ENCODE measurements around the gene KCNC1.

Gene KCNC1

DNA sequence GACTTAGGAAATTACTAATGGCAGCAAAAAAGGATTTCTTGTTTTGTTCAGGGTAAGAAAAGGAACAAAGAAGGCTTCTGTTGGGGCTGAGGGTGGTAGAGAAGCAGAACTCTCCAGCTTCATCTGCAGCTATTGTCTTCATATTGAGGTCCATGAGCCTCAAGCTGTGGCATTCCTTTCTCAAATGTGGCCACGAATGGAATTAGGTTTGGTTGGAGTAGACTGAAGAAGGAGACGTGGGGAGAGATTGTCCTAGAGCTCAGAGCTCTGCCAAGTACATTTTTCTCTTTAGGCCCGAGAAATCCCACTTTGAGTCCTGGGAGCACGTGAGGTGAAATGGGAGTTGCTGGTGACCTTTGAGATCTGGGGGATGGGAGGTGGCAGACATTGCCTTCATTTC, 41.0 kb upstream of the KCNC1 start:
- TF ChIP-seq, protein P1, sequence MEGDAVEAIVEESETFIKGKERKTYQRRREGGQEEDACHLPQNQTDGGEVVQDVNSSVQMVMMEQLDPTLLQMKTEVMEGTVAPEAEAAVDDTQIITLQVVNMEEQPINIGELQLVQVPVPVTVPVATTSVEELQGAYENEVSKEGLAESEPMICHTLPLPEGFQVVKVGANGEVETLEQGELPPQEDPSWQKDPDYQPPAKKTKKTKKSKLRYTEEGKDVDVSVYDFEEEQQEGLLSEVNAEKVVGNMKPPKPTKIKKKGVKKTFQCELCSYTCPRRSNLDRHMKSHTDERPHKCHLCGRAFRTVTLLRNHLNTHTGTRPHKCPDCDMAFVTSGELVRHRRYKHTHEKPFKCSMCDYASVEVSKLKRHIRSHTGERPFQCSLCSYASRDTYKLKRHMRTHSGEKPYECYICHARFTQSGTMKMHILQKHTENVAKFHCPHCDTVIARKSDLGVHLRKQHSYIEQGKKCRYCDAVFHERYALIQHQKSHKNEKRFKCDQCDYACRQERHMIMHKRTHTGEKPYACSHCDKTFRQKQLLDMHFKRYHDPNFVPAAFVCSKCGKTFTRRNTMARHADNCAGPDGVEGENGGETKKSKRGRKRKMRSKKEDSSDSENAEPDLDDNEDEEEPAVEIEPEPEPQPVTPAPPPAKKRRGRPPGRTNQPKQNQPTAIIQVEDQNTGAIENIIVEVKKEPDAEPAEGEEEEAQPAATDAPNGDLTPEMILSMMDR (IDR thresholded peaks at IDR 0.05; ENCODE audit: low read length, missing control alignments): no peak
- DNase-seq (ENCODE audit: low read depth): no peak
- H3K4me3 ChIP-seq (replicated peaks; ENCODE audit: low read depth, low read length): no peak overlapping the region

DNA sequence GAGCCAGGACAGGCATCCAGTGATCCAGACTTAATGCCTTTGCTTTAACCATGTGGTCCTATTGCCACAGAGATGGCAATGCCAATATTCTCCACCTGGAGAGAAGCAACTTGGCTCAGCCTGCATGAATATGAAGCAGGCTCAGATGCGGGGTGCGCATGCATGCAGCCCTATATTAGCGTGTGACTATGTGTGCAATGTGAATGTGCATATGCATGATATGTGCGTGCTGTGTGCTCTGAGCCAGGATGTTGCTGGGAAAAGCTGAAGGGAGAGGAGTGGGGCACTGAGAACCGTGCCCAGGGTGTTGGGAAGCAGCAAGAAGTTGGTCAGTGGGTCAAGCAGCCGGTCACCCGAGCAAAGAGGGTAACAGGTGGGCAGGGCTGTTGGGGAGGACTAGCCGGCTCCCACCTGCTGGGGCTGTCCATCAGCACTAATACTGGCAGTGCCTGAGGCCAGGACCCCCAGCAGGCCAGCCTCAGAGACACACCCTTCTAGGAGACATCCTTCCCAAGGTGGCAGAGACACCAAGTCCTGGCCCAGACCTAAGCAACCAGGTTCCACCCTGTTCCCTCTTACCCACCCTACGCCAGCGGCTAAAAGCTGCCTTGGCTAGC, 40.0 kb upstream of the KCNC1 start:
- no peak for DNase-seq (ENCODE audit: low read depth)
- TF ChIP-seq, protein P1 (IDR thresholded peaks at IDR 0.05; ENCODE audit: low read length, missing control alignments): no peak
- H3K4me3 ChIP-seq (replicated peaks; ENCODE audit: low read depth, low read length): no peak overlapping the region

DNA sequence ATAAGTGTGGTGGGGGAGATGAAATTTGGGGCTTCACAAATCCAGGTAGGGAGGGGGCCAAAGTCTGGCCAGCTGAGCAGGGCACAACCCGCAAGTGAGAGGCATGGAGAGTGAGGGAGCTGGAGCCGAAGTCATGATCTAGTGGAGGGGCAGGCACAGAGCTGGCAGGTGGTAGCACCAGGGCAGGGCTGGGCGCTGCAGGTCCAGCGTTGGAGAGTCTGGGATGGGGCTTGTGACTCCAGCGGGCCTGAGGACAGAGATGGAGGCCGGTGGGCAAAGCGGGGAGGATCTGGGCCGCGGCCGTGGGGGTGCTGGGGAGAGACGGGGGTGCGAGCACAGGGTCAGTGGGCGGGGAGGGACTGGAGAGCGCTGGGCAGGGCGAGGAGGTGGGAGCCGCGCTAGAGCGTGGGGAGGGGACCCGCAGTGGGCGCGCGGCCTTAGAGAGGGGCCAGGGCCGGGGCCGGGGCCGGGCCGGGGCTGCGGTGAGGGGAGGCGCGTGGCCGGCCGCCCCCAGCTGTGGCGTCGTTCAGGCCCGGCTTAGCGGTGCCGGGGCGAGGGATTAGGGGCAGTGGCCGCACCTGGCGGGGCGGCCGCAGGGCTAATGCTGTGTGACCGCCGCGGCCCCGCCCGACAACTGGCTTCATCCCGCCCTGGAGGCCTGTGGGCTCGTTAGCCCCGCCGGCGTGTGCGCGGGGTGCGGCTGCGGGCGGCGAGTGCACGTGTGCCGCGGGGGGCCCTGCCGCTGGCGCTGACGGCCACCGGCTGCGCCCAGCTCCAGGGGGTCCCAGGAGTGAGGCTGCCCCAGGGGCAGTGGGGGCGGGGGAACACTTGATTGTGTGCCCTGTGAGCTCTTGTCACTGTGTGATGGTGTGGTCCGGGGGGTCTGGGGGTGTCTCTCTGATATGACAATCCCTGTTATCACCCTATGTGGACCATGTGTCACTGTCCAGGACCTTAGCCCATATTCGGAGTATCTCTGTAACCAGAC, 38.8 kb upstream of the KCNC1 start:
- no peak overlapping the region for H3K4me3 ChIP-seq (replicated peaks; ENCODE audit: low read depth, low read length)
- TF ChIP-seq, protein P1 (IDR thresholded peaks at IDR 0.05; ENCODE audit: low read length, missing control alignments): no peak
- no peak for DNase-seq (ENCODE audit: low read depth)

DNA sequence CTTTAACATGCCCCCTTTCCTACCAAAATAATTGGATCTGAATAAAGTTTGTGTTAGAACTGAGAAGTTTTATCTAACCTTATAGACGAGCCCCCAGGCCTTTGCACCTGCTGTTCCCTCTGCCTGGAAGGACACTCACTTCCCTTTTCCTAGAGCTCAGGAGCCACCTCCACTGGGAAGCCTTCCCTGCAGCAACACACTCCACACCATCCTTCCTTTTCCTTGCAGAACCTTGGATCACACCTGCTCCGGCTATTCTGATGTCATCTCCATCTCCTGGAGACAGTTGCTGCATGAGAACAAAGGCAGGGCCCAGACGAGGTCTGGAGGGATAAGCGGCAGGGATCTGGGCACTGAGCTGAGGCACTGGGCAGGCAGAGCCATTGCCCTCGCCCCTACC, 37.8 kb upstream of the KCNC1 start:
- H3K4me3 ChIP-seq (replicated peaks; ENCODE audit: low read depth, low read length): no peak overlapping the region
- TF ChIP-seq, protein P1 (IDR thresholded peaks at IDR 0.05; ENCODE audit: low read length, missing control alignments): no peak

DNA sequence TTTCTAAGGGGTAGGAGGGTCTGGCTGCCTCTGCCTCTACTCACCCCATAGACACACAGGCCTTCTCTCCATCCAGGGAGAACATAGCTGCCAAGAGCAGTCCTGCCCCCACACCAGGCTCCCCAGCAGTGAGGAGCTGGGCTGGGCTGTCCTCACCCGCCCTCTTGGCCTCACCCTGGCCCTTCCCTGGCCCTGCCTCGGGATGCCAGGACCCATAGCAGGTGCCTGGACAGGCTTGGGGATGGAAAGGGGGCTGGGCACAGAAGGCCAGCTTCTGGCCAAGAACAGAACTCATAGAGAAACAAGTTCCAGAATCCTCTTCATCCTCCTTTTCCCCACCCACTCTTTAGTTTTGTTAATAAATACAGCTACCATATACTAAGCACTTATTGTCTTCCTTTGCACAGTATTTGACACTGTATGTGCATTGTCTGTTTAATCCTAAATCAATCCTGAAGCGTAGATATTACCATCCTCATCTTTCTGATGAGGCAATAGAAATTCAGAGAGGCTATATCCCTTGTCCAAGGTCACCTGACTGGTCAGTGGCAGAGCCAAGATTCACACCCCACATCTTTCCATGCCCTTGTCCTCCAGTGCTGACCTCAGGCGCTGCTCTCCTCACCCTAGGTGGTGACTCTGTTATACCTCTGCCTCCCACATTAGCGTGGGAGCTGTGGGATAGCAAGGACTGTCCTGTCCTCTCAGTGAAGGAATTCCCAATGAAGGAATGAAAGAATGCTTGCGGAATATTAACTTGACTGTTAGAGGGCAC, 37.2 kb upstream of the KCNC1 start:
- TF ChIP-seq, protein P1 (IDR thresholded peaks at IDR 0.05; ENCODE audit: low read length, missing control alignments): no peak
- H3K4me3 ChIP-seq (replicated peaks; ENCODE audit: low read depth, low read length): no peak overlapping the region
- no peak for DNase-seq (ENCODE audit: low read depth)

More for the DNA sequence above, 37.8 kb upstream of the KCNC1 start:
- no peak for DNase-seq (ENCODE audit: low read depth)

DNA sequence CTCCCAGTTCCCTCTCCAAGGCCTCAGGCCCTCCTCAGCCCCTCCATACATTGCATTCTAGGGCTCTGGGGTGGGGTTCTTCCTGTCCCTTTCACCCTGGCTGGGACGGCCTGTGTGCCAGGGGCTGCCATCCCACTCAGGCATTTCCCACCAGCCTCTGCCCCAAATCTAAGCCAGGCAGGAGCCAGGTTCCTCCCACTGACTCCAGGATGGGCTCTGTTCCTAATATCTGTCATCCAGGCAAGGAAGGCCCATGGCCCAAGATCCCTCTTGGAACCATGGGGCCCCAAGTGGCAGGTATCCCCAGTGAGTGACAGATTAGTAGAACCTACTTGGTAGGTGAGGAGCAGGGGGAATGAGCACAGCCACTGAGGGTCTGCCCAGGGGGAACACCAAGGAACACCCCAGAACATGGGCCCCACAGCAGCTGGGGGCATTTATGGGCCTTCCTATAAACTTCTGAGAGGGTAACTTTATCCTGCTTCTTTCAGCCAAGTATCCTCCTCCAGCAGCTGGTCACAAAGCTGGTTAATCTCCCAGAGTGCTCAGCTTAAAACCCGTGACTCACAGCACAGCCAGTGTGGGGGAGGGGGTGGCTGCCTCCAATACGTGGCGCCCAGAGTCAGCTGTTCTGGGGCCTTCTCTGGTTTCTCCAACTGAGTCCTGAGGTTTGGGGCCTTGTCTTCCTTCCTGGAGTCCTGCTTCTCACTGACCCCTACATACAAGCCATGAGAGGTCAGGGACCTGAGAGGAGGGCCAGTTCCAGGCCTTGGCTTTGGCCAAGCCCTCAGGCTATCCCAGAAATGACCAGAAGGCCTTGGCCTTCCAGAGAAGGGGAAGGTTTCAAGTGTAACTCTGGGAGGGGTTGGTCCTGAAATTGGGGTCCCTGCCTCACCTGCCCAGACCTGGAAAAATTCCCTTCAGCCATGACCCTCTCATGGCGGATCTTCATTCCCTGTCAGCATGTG, 35.1 kb upstream of the KCNC1 start:
- TF ChIP-seq, protein P1 (IDR thresholded peaks at IDR 0.05; ENCODE audit: low read length, missing control alignments): no peak
- H3K4me3 ChIP-seq (replicated peaks; ENCODE audit: low read depth, low read length): no peak overlapping the region
- peak; percentile 18 for DNase-seq (ENCODE audit: low read depth)
